ENCODE measurements around the gene GDA.

- TF ChIP-seq, protein P1, sequence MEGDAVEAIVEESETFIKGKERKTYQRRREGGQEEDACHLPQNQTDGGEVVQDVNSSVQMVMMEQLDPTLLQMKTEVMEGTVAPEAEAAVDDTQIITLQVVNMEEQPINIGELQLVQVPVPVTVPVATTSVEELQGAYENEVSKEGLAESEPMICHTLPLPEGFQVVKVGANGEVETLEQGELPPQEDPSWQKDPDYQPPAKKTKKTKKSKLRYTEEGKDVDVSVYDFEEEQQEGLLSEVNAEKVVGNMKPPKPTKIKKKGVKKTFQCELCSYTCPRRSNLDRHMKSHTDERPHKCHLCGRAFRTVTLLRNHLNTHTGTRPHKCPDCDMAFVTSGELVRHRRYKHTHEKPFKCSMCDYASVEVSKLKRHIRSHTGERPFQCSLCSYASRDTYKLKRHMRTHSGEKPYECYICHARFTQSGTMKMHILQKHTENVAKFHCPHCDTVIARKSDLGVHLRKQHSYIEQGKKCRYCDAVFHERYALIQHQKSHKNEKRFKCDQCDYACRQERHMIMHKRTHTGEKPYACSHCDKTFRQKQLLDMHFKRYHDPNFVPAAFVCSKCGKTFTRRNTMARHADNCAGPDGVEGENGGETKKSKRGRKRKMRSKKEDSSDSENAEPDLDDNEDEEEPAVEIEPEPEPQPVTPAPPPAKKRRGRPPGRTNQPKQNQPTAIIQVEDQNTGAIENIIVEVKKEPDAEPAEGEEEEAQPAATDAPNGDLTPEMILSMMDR (IDR thresholded peaks at IDR 0.05) = no peak
- no peak for TF ChIP-seq POLR2A (IDR thresholded peaks at IDR 0.05)
These were observed 39.0 kb downstream of the GDA start for GRCh38 chr9:72188232-72188631.

Measured in esophagus squamous epithelium (tissue), 4 donors.